IMR-90 (cell line): ENCODE results near the gene KNTC1.

Experiments
- CEBPB ChIP-seq: IDR thresholded peaks from 2 replicates; pipeline ENCODE4 v1.6.1; 2012; ENCODE audit warnings: low read depth, low read length, improper control_type of control experiment
- CHD1 ChIP-seq: IDR thresholded peaks from 2 replicates; pipeline ENCODE4 v1.6.1; 2012; ENCODE audit warnings: low read depth, low read length, improper control_type of control experiment
- CTCF ChIP-seq: conservative IDR thresholded peaks from 2 replicates; pipeline ENCODE4 v1.5.1; 2012; ENCODE audit warnings: mild to moderate bottlenecking, low read depth, low read length, improper control_type of control experiment
- ELK1 ChIP-seq: fragments of 150-350 bp; IDR thresholded peaks from 2 replicates; pipeline ENCODE4 v1.6.1; 2016; ENCODE audit warnings: low read depth, mild to moderate bottlenecking, low read length, moderate library complexity, borderline replicate concordance
- MAFK ChIP-seq: IDR thresholded peaks from 2 replicates; pipeline ENCODE4 v1.6.1; 2012; ENCODE audit warnings: low read depth, low read length, improper control_type of control experiment
- MAZ ChIP-seq: IDR thresholded peaks from 2 replicates; pipeline ENCODE4 v1.6.1; 2012; ENCODE audit warnings: low read depth, mild to moderate bottlenecking, low read length, improper control_type of control experiment, moderate library complexity, borderline replicate concordance
- MXI1 ChIP-seq: IDR thresholded peaks from 2 replicates; pipeline ENCODE4 v1.6.1; 2012; ENCODE audit warnings: low read depth, mild to moderate bottlenecking, low read length, moderate library complexity, borderline replicate concordance
- NFE2L2 ChIP-seq: fragments of 150-350 bp; IDR thresholded peaks from 2 replicates; pipeline ENCODE4 v1.6.1; 2016; ENCODE audit warnings: low read depth, mild to moderate bottlenecking, low read length
- POLR2A ChIP-seq: IDR thresholded peaks from 2 replicates; pipeline ENCODE4 v1.6.1; 2012; ENCODE audit warnings: mild to moderate bottlenecking, low read depth, low read length
- RAD21 ChIP-seq: IDR thresholded peaks from 2 replicates; pipeline ENCODE4 v1.6.1; 2012; ENCODE audit warnings: low read length, improper control_type of control experiment
- RCOR1 ChIP-seq: IDR thresholded peaks from 2 replicates; pipeline ENCODE4 v1.6.1; 2012; ENCODE audit warnings: mild to moderate bottlenecking, low read length, improper control_type of control experiment; ENCODE audit not compliant: insufficient replicate concordance
- RFX5 ChIP-seq: IDR thresholded peaks from 2 replicates; pipeline ENCODE4 v1.8.0; 2012; ENCODE audit warnings: low read depth, mild to moderate bottlenecking, low read length, moderate library complexity
- SMC3 ChIP-seq: fragments of 150-350 bp; IDR thresholded peaks from 2 replicates; pipeline ENCODE4 v1.6.1; 2016; ENCODE audit warnings: low read depth, mild to moderate bottlenecking, antibody characterized with exemption, low read length, moderate library complexity

DNA sequence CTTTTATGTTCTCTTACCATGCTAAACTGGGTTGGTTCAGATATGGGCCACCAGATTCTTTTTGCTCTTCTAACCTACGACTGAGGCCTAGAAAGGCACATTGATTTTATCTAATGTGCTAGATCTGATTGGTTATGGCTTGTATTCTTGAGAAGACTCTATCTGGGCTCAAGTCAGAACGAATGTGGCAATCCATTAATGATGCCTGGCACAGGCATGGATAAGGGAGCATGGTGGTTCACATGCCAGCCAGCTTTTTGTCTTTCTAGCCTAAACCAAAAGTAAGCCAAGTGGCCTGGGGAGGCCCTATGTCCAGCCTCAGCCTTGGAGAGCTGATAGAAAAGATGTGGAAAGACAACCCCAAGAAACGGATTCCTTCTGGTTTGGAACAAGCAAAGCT is 82.7 kb downstream of the KNTC1 start:
- TF ChIP-seq SMC3 (no peak), POLR2A (no peak), CTCF (no peak), CEBPB (no peak), RAD21 (no peak), ELK1 (no peak), RFX5 (no peak), CHD1 (no peak), MAZ (no peak), RCOR1 (no peak), MXI1 (no peak), NFE2L2 (no peak), MAFK (no peak)
